Tibial nerve (tissue), 4 donors: ENCODE data around the gene C10orf71.

ENCODE experiments used
- EP300 ChIP-seq, 2 donors: sonication (generic); formaldehyde crosslinking; IDR thresholded peaks; one replicate each; pipeline ENCODE4 v1.6.1; 2017; ENCODE audit warnings: antibody characterized with exemption in 2 of 2, mild to moderate bottlenecking in 1 of 2
- POLR2A ChIP-seq, 2 donors: fragments of 450-650 bp; IDR thresholded peaks; one replicate each; pipeline ENCODE4 v1.6.1; 2017; ENCODE audit warnings: antibody characterized with exemption in 2 of 2, mild to moderate bottlenecking in 2 of 2, moderate library complexity in 2 of 2
- TF ChIP-seq, protein P1 (sequence below), 5 experiments: fragments of 200-600 bp in 3 of 5; fragments of 450-650 bp in 2 of 5; sonication (generic) in 3 of 5; IDR thresholded peaks; one replicate each; pipeline ENCODE4 v1.5.1; 2016 to 2019; ENCODE audit warnings: antibody characterized with exemption in 5 of 5, mild to moderate bottlenecking in 3 of 5, moderate library complexity in 2 of 5

DNA sequence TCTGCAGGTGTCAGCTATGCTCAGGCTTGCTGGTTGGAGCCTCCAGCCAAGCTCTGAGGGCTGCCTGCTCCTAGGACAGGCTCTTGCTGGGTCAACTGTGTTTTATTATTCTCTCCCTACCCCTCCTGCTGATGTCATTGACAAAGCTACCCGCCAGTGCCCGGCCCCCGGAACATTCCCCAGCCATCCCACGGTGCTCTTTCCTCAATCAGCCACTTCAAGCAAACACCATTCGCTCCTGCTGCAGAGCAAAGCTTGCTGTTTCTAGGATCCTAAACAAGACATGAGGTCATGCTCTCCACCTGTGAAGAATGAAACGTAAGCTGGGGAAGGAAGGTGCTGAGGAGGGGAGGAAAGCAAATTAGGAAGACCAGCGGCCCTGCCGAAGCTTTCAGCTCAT lies 2.1 kb upstream of the C10orf71 start:
- TF ChIP-seq, protein P1, sequence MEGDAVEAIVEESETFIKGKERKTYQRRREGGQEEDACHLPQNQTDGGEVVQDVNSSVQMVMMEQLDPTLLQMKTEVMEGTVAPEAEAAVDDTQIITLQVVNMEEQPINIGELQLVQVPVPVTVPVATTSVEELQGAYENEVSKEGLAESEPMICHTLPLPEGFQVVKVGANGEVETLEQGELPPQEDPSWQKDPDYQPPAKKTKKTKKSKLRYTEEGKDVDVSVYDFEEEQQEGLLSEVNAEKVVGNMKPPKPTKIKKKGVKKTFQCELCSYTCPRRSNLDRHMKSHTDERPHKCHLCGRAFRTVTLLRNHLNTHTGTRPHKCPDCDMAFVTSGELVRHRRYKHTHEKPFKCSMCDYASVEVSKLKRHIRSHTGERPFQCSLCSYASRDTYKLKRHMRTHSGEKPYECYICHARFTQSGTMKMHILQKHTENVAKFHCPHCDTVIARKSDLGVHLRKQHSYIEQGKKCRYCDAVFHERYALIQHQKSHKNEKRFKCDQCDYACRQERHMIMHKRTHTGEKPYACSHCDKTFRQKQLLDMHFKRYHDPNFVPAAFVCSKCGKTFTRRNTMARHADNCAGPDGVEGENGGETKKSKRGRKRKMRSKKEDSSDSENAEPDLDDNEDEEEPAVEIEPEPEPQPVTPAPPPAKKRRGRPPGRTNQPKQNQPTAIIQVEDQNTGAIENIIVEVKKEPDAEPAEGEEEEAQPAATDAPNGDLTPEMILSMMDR (IDR thresholded peaks at IDR 0.05), result no peak
- TF ChIP-seq EP300 (IDR thresholded peaks at IDR 0.05) (no peak), POLR2A (IDR thresholded peaks at IDR 0.05) (no peak)
